HG02571 (cell line): ENCODE measurements around the gene SSUH2.
"Not testable (repeated sequence)": the region's sequence is repeated elsewhere in the genome, so short reads cannot be mapped to it uniquely, and the experiment has no call there.

Experiments used
- ATAC-seq: cut with Tn5 transposase; IDR thresholded peaks from one replicate; pipeline ENCODE4 v1.9.1; 2021; ENCODE audit warnings: mild to moderate bottlenecking, moderate library complexity; ENCODE audit not compliant: unreplicated experiment

Gene SSUH2, protein sequence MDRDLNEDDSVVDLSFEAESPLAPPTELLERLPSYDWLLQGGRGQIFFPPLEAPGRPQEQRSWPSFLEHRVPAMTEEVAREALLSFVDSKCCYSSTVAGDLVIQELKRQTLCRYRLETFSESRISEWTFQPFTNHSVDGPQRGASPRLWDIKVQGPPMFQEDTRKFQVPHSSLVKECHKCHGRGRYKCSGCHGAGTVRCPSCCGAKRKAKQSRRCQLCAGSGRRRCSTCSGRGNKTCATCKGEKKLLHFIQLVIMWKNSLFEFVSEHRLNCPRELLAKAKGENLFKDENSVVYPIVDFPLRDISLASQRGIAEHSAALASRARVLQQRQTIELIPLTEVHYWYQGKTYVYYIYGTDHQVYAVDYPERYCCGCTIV

DNA sequence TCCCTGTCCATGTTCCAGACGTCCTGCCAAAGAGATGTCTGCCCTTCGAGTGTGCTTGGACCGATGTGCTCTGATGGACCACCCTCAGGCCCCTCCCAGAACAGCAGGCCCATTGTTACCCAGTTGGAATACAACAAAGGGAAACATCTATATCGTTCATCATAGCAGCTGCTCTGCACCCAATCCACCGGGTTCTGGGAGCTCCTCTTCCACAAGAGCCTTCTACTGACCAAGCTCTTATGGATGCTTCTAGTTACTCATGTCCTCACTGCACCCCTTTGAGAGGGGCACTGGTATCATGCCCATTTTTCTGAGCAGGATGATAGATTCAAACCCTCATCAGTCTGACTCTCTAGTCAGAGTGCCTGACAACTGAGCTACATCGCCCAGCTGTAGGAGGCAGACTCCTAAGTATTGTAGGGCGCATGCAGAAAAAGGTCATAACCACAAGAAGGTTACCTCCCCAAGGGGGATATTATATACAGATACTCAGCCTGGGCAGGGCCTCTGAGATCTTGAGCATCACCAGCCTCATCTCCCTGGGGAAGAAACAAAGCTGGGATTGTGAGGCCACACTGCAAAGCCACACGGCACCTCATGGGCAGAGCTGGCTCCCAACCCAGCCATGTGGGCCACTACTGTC is at the start of gene SSUH2:
SSUH2 (minus strand) TSS at position 51 of the 643 bp plus-strand sequence; CDS start at position 11, 40 bp downstream.
- no peak for ATAC-seq

DNA sequence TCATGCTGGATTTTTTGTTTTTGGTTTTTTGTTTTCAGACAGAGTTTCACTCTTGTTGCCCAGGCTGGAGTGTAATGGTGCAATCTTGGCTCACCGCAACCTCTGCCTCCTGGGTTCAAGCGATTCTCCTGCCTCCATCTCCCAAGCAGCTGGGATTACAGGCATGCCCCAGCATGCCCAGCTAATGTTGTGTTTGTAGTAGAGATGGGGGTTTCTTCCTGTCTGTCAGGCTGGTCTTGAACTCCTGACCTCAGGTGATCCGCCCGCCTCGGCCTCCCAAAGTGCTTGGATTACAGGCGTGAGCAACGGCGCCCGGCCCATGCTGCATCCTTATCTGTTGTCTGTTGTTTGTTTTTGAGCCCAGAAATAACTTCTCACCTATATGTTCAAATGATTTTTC is 46.7 kb upstream of the SSUH2 start:
- not testable (repeated sequence) for ATAC-seq

DNA sequence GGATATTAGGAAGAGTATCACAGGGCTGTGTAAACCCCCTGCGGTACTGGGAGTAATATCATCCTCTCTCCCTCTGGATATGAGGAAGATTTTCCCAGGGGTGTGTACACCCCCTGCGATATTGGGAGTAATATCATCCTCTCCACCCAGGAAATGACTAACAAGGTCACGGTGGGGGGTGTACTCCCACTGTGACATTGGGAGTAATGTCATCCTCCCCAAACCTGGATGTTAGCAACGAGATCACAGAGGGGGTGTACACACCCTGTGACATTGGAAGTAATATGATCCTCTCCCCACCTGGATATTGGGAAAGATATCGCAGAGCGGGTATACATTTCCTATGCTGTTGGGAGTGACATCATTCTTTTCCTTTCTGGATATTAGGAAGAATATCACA is 40.4 kb upstream of the SSUH2 start:
- ATAC-seq, result not testable (repeated sequence)

DNA sequence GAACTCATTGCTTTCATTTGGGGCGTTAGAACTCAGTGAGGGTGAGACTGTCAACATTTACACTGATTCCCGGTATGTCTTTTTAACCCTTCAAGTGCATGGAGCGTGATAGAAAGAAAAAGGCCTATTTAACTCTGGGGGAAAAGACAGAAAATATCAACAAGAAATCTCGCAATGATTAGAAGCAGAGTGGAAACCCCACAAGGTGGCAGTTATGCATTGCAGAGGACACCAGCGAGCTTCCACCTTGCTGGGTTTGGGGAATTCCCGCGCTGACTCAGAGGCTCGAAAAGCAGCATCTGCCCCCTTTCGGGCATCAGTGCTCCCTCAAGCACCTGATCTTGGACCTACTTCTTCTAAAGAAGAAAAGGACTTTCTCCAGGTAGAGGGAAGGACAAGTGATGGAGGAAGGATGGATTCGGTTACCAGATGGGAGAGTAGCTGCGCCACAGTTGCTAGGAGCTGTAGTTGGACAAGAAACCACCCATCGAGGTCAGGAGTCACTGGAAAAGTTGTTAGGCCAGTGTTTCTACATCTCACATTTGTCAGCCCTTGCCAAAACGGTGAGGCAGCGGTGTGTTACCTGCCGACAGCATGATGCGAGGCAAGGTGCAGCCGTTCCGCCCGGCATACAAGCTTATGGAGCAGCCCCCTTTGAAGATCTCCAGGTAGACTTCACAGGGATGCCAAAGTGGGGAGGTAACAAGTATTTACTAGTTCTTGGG is 38.4 kb upstream of the SSUH2 start:
- not testable (repeated sequence) for ATAC-seq

DNA sequence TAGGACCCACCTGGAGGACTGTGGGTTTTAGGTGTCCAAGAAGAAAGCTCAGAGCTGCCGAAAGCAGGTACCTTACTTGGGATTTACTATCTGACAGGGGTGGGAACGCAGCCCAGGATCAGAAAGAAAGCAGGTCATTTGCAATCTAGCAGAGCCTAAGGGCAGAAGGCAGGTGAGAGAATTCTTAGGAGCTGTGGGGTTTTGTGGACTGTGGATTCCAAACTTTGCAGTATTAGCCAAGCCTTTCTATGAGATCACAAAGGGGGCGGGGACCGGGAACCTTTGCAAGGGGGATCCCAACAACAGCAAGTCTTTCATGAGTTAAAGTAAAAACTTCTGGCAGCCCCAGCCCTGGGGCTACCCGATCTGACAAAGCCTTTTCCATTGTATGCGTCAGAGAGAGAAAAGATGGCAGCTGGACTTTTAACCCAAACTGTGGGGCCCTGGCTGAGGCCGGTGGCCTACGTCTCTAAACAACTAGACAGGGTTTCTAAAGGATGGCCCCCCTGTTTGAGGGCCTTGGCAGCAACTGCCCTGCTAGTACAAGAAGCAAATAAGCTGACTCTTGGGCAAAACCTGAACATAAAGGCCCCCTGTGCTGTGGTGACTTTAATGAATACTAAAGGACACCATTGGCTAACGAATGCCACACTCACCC is 37.4 kb upstream of the SSUH2 start:
- not testable (repeated sequence) for ATAC-seq

DNA sequence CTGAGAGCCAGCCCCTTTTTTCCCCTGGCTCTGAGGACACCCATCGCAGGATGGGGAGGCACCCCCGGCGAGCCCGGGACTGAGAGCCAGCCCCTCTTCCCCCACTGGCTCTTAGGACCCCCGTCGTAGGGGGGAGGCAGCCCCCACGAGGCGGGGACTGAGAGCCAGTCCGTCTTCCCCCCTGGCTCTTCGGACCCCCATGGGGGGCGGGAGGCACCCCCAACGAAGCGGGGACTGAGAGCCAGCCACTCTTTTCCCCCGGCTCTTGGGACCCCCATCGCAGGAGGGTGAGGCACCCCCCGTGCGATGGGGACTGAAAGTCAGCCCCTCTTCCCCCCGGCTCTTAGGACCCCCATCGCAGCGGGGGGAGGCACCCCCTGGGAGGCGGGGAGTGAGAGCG is 36.8 kb upstream of the SSUH2 start:
- no peak for ATAC-seq

DNA sequence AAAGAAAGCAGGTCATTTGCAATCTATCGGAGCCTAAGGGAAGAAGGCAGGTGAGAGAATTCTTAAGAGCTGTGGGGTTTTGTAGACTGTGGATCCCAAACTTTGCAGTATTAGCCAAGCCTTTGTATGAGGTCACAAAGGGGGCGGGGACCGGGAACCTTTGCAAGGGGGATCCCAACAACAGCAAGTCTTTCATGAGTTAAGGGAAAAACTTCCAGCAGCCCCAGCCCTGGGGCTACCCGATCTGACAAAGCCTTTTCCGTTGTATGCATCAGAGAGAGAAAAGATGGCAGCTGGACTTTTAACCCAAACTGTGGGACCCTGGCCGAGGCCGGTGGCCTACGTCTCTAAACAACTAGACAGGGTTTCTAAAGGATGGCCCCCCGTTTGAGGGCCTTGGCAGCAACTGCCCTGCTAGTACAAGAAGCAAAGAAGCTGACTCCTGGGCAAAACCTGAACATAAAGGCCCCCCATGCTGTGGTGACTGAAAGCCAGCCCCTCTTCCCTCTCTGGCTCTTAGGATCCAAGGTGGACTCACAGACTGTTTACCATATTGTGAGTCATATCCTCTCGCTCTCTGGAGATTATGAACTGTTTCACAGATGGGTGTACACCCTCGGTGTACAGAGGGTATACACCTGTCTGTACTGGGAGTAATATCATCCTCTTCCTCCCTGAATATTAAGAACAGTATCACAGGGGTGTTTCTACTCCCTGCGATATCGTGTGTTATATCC is 35.4 kb upstream of the SSUH2 start:
- ATAC-seq, result not testable (repeated sequence)

DNA sequence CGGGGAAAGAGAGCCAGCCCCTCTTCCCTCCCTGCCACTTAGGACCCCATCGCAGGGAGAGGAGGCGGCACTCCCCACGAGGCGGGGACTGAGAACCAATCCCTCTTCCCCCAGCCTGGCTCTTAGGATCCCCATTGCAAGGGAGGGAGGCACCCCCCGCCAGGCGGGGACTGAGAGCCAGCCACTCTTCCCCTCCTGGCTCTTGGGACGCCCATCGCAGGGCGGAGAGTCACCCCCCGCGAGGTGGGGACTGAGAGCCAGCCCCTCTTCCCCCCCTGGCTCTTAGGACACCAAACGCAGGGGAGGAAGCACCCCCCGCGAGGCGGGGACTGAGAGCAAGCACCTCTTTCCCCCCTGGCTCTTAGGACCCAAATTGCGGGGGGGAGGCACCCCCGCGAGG is 34.2 kb upstream of the SSUH2 start:
- ATAC-seq, result no peak

DNA sequence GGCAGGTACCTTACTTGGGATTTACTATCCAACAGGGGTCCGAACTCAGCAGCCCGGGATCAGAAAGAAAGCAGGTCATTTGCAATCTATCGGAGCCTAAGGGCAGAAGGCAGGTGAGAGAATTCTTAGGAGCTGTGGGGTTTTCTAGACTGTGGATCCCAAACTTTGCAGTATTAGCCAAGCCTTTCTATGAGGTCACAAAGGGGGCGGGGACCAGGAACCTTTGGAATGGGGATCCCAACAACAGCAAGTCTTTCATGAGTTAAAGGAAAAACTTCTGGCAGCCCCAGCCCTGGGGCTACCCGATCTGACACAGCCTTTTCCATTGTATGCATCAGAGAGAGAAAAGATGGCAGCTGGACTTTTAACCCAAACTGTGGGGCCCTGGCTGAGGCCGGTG is 32.7 kb upstream of the SSUH2 start:
- ATAC-seq, result not testable (repeated sequence)

DNA sequence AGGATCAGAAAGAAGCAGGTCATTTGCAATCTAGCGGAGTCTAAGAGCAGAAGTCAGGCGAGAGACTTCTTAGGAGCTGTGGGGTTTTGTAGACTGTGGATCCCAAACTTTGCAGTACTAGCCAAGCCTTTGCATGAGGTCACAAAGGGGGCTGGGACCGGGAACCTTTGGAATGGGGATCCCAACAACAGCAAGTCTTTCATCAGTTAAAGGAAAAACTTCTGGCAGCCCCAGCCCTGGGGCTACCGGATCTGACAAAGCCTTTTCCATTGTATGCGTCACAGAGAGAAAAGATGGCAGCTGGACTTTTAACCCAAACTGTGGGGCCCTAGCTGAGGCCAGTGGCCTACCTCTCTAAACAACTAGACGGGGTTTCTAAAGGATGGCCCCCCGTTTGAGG is 31.0 kb upstream of the SSUH2 start:
- ATAC-seq, result not testable (repeated sequence)

DNA sequence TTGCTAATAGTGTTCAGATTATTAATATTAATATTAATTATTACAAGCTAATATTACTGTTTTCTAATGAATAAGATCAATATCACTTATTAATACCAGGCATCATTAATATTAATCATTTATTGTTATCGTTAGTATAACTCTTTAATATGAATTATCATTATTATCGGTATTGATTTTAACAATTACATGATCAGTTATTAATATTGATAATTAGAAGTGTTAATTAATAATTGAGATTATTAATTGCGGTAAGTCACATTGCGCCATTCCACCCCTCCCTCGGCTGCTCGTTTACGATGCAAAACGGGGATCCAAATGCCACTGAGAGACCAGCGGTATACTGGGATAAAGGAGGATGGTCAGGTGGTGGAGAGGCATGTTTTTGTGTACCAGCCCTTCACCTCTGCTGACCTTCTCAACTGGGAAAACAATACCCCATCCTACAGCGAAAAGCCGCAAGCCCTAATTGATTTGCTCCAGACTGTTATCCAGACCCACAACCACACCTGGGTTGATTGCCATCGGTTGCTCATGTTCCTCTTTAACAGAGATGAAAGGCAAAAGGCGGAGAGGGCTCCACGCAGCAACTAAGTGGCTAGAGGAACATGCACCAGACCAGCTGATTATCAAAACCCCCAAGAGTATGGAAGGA is 28.6 kb upstream of the SSUH2 start:
- no peak for ATAC-seq

DNA sequence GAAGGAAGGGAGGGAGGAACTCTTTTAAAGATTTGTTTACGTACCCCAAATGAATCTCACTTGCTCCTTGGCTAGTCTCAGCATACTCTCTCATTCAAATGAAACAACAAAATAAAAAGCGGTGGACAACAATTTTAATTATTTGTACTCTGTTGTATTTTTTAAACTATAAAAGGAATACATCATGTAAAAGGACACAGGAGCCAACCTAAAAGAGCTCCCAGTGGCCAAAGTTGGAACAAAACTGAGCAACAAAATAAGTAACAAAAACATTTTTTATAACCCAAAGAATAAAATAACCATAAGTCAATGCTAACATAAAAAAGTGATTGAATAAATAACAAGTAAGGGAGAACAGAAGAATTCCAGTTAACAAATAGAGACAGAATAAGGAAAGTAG is 24.4 kb upstream of the SSUH2 start:
- ATAC-seq, result no peak

DNA sequence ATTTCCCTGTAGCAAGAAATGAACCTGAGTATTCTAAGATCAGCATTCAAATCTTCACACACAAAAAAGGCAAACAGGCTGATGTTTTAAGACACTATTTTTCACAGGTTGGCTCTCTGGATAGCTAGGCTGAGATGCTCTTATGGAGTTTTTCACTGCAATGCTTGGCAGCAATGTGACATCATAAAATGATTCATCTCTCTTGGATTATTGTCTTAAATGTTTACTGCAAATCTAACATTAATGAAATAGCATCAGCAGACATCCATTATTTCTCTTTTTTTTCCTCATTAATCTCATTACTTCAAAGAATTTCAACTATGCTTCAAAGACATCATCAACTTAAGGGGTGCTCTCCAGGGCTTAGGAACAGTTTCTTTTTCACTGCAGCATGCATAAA is 23.6 kb upstream of the SSUH2 start:
- ATAC-seq, result no peak

DNA sequence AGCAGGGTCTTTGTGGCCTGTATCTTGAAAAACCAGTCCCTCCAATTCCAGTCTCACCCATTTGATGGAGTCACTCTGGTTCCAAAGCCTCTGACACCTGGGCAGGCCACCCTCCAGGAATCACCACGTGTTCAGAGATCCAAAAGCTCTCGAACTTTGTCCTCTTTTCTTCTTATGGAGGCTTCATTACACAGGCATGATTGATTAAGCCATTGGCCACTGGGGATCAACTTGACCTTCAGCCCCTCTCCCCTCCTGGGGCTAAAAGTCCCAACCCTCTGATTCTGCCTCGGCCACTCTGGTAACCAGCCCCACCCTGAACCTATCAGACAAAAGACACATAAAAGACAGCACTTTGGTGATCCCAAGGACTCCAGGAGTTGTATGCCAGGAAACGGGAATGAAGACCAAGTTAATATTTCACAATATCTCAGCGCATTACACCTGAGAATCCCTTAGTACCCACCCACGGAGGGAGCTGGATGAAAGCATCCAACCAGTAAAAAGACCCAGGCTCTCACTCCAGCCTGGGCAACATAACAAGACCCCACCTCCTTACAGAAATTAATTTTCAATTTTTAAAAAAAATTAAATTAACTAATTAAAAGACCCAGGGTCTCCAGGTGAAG is 23.0 kb upstream of the SSUH2 start:
- no peak for ATAC-seq

DNA sequence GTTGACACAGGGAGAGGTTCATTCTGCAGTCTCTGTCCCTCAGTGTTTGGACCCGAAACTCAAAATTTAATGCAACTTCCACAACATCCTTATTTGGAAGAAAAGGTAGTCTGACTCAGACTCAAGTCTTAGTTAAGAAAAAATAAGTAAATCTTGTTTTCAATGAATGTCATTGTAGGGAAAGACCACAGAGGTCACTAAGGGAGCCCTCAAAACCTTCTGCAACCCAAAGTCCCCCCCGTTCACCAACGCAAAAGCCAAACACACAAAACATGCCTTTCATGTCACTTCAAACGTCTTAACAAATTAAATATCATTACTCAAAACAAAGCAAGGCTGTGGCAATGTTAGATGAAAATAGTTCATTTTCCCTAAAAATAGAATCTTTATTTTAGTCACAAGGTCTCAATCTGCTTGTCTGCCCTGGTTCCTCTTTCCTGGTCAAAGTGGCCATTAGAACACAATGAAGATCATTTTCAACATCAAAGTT is 20.9 kb upstream of the SSUH2 start:
- peak; percentile 51 for ATAC-seq

DNA sequence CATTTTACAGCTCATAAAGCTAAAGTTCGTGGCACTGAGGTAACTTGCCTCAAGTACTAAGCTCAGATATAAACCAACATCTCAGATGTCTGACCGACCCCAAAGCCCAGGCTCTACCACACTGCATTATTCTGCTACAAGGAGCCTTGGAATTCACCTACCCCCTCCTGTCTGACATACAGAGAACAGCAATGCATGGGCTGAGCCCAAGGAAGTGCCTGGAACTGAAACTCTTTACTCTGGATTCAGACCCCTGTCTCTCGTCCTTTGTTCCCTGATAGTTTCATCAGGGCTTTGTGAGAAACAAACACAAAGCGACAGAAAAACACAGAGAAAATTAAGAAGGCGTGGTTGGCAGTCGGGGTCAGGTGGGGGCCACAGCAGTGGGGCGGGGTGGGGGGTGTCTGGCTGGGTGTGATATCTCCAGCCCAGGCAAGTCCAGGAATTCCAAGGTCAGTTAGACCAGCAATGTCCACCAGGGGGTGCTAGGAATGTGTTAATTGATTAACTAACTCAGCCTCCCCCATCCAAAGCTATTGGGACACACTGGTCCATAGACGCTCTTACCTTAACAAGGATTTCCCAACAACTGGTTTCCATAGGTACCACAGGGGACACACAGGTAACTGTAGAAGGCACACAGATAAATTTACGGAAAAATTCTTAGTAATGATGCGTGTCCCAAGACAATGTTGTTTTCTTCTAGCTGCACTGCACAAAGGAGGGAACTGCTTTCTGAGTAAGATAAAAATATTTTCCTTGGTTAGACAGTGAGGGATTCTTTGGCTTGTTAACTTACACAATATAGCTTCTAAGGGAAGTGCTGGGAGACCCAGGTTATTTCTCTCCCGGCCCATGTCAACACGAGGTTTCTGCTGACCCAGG is 18.8 kb upstream of the SSUH2 start:
- ATAC-seq, result peak; percentile 39

DNA sequence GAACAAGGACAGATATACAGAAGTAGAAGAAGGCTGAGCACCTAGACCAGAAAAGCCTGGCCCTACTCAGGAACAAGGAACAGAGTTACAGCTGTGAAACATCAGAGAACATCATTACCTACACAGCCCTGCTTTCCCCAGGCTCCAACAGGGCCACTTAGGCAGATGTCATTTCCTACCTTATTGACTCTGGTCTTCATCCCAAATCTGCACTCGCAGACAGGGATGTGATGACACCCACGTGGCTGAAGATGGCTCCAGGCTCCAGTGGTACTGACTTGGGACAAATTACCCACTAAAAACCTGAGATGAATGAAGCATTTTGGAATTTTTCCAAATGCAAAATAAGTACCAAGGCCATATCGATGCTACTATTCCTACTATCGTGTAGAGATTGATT is 18.0 kb upstream of the SSUH2 start:
- ATAC-seq, result no peak
